MCF 10A (cell line): ENCODE data around the gene ROBO2. TPM values are rescaled to one million over a fixed set of nuclear protein-coding genes. Genes with fewer than 3 reads are reported as not detected.

ENCODE experiments used
- Bru-seq: library from RNA; stranded (reverse); fragments of 400-500 nt; gene quantifications from one replicate; lab custom pipeline; 2021; lab: Mats Ljungman, UMichigan
- BruChase-seq, 2 experiments: library from RNA; stranded (reverse); fragments of 400-500 nt; gene quantifications; one replicate each; lab custom pipeline; 2021; lab: Mats Ljungman, UMichigan
- BruUV-seq: library from RNA; stranded (reverse); fragments of 400-500 nt; replicated peaks from 2 replicates; lab custom pipeline; 2021; lab: Mats Ljungman, UMichigan
- CTCF ChIA-PET: fragments of 300-600 bp; sonication (Branson Sonifier 250); formaldehyde crosslinking; extraction: SDS; loops from one replicate; lab custom pipeline; 2021; ENCODE audit warnings: antibody characterized with exemption, inconsistent platforms; lab: Yijun Ruan, JAX
- POLR2A ChIA-PET: fragments of 300-600, 350-650 bp; sonication (Branson Sonifier 250); formaldehyde crosslinking; extraction: SDS; loops from one replicate; lab custom pipeline; 2020; ENCODE audit warnings: antibody characterized with exemption, inconsistent platforms; lab: Yijun Ruan, JAX
- DNase-seq: peaks from one replicate; pipeline ENCODE4 v3.0.0-alpha.2; 2018; ENCODE audit not compliant: unreplicated experiment
- H3K27ac Mint-ChIP-seq: one replicate; pipeline ENCODE4 v1.8.0; 2022; ENCODE audit warnings: mild to moderate bottlenecking, low read depth, mixed read lengths; ENCODE audit not compliant: unreplicated experiment
- H3K27me3 Mint-ChIP-seq: one replicate; pipeline ENCODE4 v1.8.0; 2022; ENCODE audit warnings: mixed read lengths; ENCODE audit not compliant: insufficient read depth, unreplicated experiment
- H3K36me3 Mint-ChIP-seq: one replicate; pipeline ENCODE4 v1.8.0; 2022; ENCODE audit warnings: mild to moderate bottlenecking, moderate library complexity, mixed read lengths; ENCODE audit not compliant: insufficient read depth, unreplicated experiment
- H3K4me1 Mint-ChIP-seq: one replicate; pipeline ENCODE4 v1.8.0; 2022; ENCODE audit warnings: mixed read lengths; ENCODE audit not compliant: insufficient read depth, unreplicated experiment
- H3K4me3 Mint-ChIP-seq: one replicate; pipeline ENCODE4 v1.8.0; 2022; ENCODE audit warnings: mild to moderate bottlenecking, moderate library complexity, mixed read lengths; ENCODE audit not compliant: unreplicated experiment
- H3K9me3 Mint-ChIP-seq: one replicate; pipeline ENCODE4 v1.8.0; 2022; ENCODE audit warnings: mixed read lengths; ENCODE audit not compliant: unreplicated experiment
- intact Hi-C: fragments of 100-400 bp; cut with micrococcal nuclease; formaldehyde crosslinking; loops from 2 replicates; pipeline ENCODE4 v1.14.1; 2022
- long read RNA-seq: library from polyadenylated mRNA; stranded (forward); transcript quantifications from one replicate; pipeline ENCODE4 v2.0.0, GENCODE V29; 2022
- total RNA-seq: library from RNA; stranded (reverse); gene quantifications from 2 replicates; pipeline ENCODE4 v1.2.3, GENCODE V29; 2022
- TF ChIP-seq, protein P1 (sequence below): fragments of 200-600 bp; IDR thresholded peaks from one replicate; pipeline ENCODE4 v1.8.0; 2022; ENCODE audit warnings: antibody characterized with exemption, mild to moderate bottlenecking; ENCODE audit not compliant: unreplicated experiment

The ROBO2 gene, protein sequence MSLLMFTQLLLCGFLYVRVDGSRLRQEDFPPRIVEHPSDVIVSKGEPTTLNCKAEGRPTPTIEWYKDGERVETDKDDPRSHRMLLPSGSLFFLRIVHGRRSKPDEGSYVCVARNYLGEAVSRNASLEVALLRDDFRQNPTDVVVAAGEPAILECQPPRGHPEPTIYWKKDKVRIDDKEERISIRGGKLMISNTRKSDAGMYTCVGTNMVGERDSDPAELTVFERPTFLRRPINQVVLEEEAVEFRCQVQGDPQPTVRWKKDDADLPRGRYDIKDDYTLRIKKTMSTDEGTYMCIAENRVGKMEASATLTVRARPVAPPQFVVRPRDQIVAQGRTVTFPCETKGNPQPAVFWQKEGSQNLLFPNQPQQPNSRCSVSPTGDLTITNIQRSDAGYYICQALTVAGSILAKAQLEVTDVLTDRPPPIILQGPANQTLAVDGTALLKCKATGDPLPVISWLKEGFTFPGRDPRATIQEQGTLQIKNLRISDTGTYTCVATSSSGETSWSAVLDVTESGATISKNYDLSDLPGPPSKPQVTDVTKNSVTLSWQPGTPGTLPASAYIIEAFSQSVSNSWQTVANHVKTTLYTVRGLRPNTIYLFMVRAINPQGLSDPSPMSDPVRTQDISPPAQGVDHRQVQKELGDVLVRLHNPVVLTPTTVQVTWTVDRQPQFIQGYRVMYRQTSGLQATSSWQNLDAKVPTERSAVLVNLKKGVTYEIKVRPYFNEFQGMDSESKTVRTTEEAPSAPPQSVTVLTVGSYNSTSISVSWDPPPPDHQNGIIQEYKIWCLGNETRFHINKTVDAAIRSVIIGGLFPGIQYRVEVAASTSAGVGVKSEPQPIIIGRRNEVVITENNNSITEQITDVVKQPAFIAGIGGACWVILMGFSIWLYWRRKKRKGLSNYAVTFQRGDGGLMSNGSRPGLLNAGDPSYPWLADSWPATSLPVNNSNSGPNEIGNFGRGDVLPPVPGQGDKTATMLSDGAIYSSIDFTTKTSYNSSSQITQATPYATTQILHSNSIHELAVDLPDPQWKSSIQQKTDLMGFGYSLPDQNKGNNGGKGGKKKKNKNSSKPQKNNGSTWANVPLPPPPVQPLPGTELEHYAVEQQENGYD (N-terminal part only)
- total RNA-seq = not detected in 2 replicates
- Bru-seq, nascent RNA = percentile 2 among the genes with signal in this experiment
- percentile 2 among the genes with signal in this experiment for BruChase-seq, experiment 1, labeled RNA remaining after a 6-hour chase
- BruChase-seq, experiment 2, labeled RNA remaining after a 2-hour chase = percentile 2 among the genes with signal in this experiment
- long read RNA-seq = 0 reads

DNA sequence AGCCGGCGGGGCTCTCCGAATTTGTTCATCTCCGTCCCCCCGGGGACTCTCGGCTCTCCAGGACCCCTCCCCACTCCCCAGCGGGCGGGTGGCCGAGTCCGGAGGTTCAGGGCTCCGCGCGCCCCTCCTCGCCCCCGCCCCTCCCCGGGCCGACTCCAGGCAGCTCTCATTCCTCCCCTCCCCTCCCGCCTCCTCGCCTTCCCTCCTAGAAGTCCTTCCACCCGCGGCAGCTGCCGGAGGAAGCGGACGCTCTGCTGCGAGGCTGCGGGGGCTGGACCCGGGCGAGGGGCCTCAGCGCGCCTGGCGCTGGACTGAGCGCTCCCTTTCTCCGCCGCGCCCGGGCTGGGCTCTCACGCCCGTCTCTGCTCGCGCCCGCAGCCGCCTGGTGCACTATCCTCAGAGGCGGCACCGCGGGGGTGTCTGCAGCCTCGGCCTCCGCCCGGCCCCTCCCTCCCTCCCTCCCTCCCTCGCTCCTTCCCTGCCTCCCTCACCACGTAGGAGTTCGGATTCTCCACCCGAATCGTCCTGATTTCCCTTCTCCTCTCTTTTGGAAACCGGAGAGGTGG, at the start of gene ROBO2:
TSS of gene ROBO2 (plus strand) at position 494 of the 566 bp plus-strand sequence. CDS start 687 bp downstream, outside the sequence.
- intact Hi-C loops = loop anchor here (2.0 kb wide), 1 partner anchor 281 kb away; no protein-coding TSS in a partner anchor
- peaks cover 97% of the 10 kb centered on the region for H3K27me3 Mint-ChIP-seq
- TF ChIP-seq, protein P1, sequence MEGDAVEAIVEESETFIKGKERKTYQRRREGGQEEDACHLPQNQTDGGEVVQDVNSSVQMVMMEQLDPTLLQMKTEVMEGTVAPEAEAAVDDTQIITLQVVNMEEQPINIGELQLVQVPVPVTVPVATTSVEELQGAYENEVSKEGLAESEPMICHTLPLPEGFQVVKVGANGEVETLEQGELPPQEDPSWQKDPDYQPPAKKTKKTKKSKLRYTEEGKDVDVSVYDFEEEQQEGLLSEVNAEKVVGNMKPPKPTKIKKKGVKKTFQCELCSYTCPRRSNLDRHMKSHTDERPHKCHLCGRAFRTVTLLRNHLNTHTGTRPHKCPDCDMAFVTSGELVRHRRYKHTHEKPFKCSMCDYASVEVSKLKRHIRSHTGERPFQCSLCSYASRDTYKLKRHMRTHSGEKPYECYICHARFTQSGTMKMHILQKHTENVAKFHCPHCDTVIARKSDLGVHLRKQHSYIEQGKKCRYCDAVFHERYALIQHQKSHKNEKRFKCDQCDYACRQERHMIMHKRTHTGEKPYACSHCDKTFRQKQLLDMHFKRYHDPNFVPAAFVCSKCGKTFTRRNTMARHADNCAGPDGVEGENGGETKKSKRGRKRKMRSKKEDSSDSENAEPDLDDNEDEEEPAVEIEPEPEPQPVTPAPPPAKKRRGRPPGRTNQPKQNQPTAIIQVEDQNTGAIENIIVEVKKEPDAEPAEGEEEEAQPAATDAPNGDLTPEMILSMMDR = no peak
- H3K4me1 Mint-ChIP-seq = peaks cover 10% of the 10 kb centered on the region
- H3K27ac Mint-ChIP-seq = no peak within 1 kb of the TSS
- no peaks in the 10 kb centered on the region for H3K36me3 Mint-ChIP-seq
- peak within 1 kb of the TSS; percentile 61 for H3K4me3 Mint-ChIP-seq
- ChIA-PET CTCF (interaction anchor here (0.6 to 2.0 kb wide), 10 partner anchors 9 to 1616 kb away, joined by 3 to 25 read pairs (median 4); no protein-coding TSS in a partner anchor), POLR2A (no interaction called here)
- no TSS peak for BruUV-seq
- H3K9me3 Mint-ChIP-seq = no peaks in the 10 kb centered on the region
- no peak for DNase-seq

DNA sequence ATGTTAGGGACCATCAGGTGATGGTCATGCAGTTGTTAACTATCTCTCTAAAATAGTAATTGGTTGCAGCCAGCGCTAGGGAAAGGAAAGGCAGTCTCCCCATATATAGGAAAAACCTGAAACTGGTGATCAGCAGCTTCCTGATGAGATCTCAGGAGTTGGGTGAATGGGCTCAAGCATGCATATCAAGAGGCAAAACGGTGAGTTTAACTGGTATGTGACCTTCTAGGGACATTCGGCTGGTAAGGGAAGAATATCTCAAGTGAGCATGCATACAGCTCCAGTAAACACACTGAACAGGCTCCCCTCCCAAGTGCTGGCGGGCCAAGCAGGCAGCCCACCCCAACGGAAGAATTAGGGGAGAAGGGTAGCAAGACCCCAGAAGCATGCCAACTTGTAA, 49.3 kb upstream of the ROBO2 start:
- H3K27me3 Mint-ChIP-seq = peaks cover 35% of the 10 kb centered on the region
- no peak overlapping the region for H3K4me3 Mint-ChIP-seq
- no peaks in the 10 kb centered on the region for H3K9me3 Mint-ChIP-seq
- ChIA-PET CTCF (interaction anchor here (1.1 kb wide), 1 partner anchor 101 kb away, joined by 4 read pairs; no protein-coding TSS in a partner anchor), POLR2A (no interaction called here)
- intact Hi-C loops = no loop called here
- BruUV-seq = no TSS peak
- peaks cover 7% of the 10 kb centered on the region for H3K4me1 Mint-ChIP-seq
- TF ChIP-seq, protein P1 = no peak
- H3K36me3 Mint-ChIP-seq = peaks cover 7% of the 10 kb centered on the region
- DNase-seq = no peak
- H3K27ac Mint-ChIP-seq = no peak overlapping the region

DNA sequence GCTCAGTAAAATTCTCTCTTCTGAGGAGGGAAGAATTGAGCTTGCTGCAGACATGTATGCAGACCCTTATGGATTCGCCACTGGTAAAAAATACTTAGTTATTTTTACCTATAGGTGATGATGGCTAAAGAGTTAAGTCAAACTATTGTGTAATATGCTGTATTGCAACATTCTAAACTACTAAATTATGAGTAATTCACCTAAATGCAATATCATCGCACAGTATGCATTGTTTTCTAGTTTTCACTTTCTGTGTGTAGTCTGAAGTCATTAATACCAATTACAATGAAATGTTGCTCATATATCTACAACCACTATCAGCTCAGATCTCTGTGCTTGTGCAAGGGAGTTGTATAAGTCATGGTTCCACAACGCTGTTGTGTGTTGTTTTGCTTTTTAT, 48.7 kb upstream of the ROBO2 start:
- H3K4me3 Mint-ChIP-seq = no peak overlapping the region
- peaks cover 35% of the 10 kb centered on the region for H3K27me3 Mint-ChIP-seq
- ChIA-PET CTCF (interaction anchor here (0.5 to 1.1 kb wide), 2 partner anchors 100 to 267 kb away, joined by 4 read pairs; no protein-coding TSS in a partner anchor), POLR2A (no interaction called here)
- no peaks in the 10 kb centered on the region for H3K9me3 Mint-ChIP-seq
- intact Hi-C loops = no loop called here
- H3K4me1 Mint-ChIP-seq = peaks cover 7% of the 10 kb centered on the region
- DNase-seq = peak; percentile 34
- TF ChIP-seq, protein P1 = no peak
- BruUV-seq = no TSS peak
- no peak overlapping the region for H3K27ac Mint-ChIP-seq
- peaks cover 7% of the 10 kb centered on the region for H3K36me3 Mint-ChIP-seq
